C4-2B (cell line): ENCODE measurements around the gene CD79B.
"Not testable (repeated sequence)": the region's sequence is repeated elsewhere in the genome, so short reads cannot be mapped to it uniquely, and the experiment has no call there.

Experiments
- CTCF ChIP-seq: fragments of 450-650 bp; conservative IDR thresholded peaks from 2 replicates; pipeline ENCODE4 v1.5.1; 2017; ENCODE audit warnings: mild to moderate bottlenecking
- ZFX ChIP-seq: fragments of 450-650 bp; IDR thresholded peaks from 2 replicates; pipeline ENCODE4 v1.6.1; 2017

GRCh38 chr17:63918789-63919305, 13.3 kb downstream of the CD79B start, which contains the start of gene GH1:
- not testable (repeated sequence) for TF ChIP-seq CTCF, ZFX
